Stimulated activated memory B cell treated with anti-CD40 and anti-IgM and Interleukin-4, amounts not matched to agents 10 μg/mL and 1 μg/mL and 100 μg/mL, for 72 hours (primary cell): ENCODE data around the gene NUDT15.
"Not testable (repeated sequence)": the region's sequence is repeated elsewhere in the genome, so short reads cannot be mapped to it uniquely, and the experiment has no call there.

Source experiments
- ATAC-seq: fragments of 150-1000 bp; cut with Tn5 transposase; 2 replicates; pipeline ENCODE4 v1.10.0; 2021
- H3K27ac Mint-ChIP-seq: one replicate; pipeline ENCODE4 v1.8.0; 2022; ENCODE audit warnings: mild to moderate bottlenecking, mixed read lengths
- H3K27me3 Mint-ChIP-seq: one replicate; pipeline ENCODE4 v1.8.0; 2022; ENCODE audit warnings: mixed read lengths
- H3K36me3 Mint-ChIP-seq: one replicate; pipeline ENCODE4 v1.8.0; 2022; ENCODE audit warnings: mixed read lengths
- H3K4me1 Mint-ChIP-seq: one replicate; pipeline ENCODE4 v1.8.0; 2022; ENCODE audit warnings: mixed read lengths
- H3K4me3 Mint-ChIP-seq: one replicate; pipeline ENCODE4 v1.8.0; 2022; ENCODE audit warnings: mild to moderate bottlenecking, moderate library complexity, mixed read lengths
- H3K9me3 Mint-ChIP-seq: one replicate; pipeline ENCODE4 v1.8.0; 2022; ENCODE audit warnings: mixed read lengths

Gene NUDT15

GRCh38 chr13:48037346-48038173, at the start of gene NUDT15:
NUDT15 (plus strand) TSS chr13:48037726; CDS start chr13:48037747, 21 bp downstream.
- H3K4me3 Mint-ChIP-seq = peak within 1 kb of the TSS; percentile 88
- peaks cover 19% of the 10 kb centered on the region for H3K36me3 Mint-ChIP-seq
- H3K4me1 Mint-ChIP-seq = peaks cover 24% of the 10 kb centered on the region
- H3K9me3 Mint-ChIP-seq = no peaks in the 10 kb centered on the region
- H3K27me3 Mint-ChIP-seq = no peaks in the 10 kb centered on the region
- H3K27ac Mint-ChIP-seq = peak within 1 kb of the TSS; percentile 98
- peak; percentile 97 for ATAC-seq

GRCh38 chr13:47990427-47990826, 47.1 kb upstream of the NUDT15 start:
- peaks cover 69% of the 10 kb centered on the region for H3K36me3 Mint-ChIP-seq
- no peak overlapping the region for H3K27ac Mint-ChIP-seq
- no peak overlapping the region for H3K4me3 Mint-ChIP-seq
- no peaks in the 10 kb centered on the region for H3K9me3 Mint-ChIP-seq
- peaks cover 9% of the 10 kb centered on the region for H3K4me1 Mint-ChIP-seq
- H3K27me3 Mint-ChIP-seq = no peaks in the 10 kb centered on the region
- ATAC-seq = no peak

- no peak overlapping the region for H3K27ac Mint-ChIP-seq
- peaks cover 63% of the 10 kb centered on the region for H3K36me3 Mint-ChIP-seq
- peaks cover 9% of the 10 kb centered on the region for H3K4me1 Mint-ChIP-seq
- no peaks in the 10 kb centered on the region for H3K27me3 Mint-ChIP-seq
- ATAC-seq = no peak
- no peak overlapping the region for H3K4me3 Mint-ChIP-seq
- no peaks in the 10 kb centered on the region for H3K9me3 Mint-ChIP-seq
These were observed 46.5 kb upstream of the NUDT15 start for GRCh38 chr13:47990920-47991466.

- H3K4me3 Mint-ChIP-seq = no peak overlapping the region
- no peak for ATAC-seq
- no peaks in the 10 kb centered on the region for H3K9me3 Mint-ChIP-seq
- no peak overlapping the region for H3K27ac Mint-ChIP-seq
- peaks cover 9% of the 10 kb centered on the region for H3K4me1 Mint-ChIP-seq
- peaks cover 55% of the 10 kb centered on the region for H3K36me3 Mint-ChIP-seq
- no peaks in the 10 kb centered on the region for H3K27me3 Mint-ChIP-seq
These were observed 45.7 kb upstream of the NUDT15 start for GRCh38 chr13:47991859-47992258.

GRCh38 chr13:47997384-47997783, 40.1 kb upstream of the NUDT15 start:
- Mint-ChIP-seq H3K4me1 (peaks cover 38% of the 10 kb centered on the region), H3K9me3 (no peaks in the 10 kb centered on the region), H3K4me3 (no peak overlapping the region), H3K27me3 (no peaks in the 10 kb centered on the region), H3K36me3 (peaks cover 26% of the 10 kb centered on the region), H3K27ac (peak overlapping the region; percentile 12)
- no peak for ATAC-seq

- H3K27me3 Mint-ChIP-seq = no peaks in the 10 kb centered on the region
- H3K27ac Mint-ChIP-seq = peak overlapping the region; percentile 91
- ATAC-seq = no peak
- H3K36me3 Mint-ChIP-seq = peaks cover 8% of the 10 kb centered on the region
- H3K4me1 Mint-ChIP-seq = peaks cover 38% of the 10 kb centered on the region
- peak overlapping the region; percentile 97 for H3K4me3 Mint-ChIP-seq
- no peaks in the 10 kb centered on the region for H3K9me3 Mint-ChIP-seq
These were observed 37.6 kb upstream of the NUDT15 start for GRCh38 chr13:47999973-48000372.

- Mint-ChIP-seq H3K27ac (peak overlapping the region; percentile 91), H3K4me3 (peak overlapping the region; percentile 97), H3K36me3 (peaks cover 8% of the 10 kb centered on the region), H3K27me3 (no peaks in the 10 kb centered on the region), H3K9me3 (no peaks in the 10 kb centered on the region), H3K4me1 (peaks cover 38% of the 10 kb centered on the region)
- ATAC-seq = peak; percentile 66
These were observed 36.9 kb upstream of the NUDT15 start for GRCh38 chr13:48000559-48001113.

- no peaks in the 10 kb centered on the region for H3K9me3 Mint-ChIP-seq
- H3K36me3 Mint-ChIP-seq = peaks cover 8% of the 10 kb centered on the region
- H3K4me3 Mint-ChIP-seq = peak within 1 kb of the TSS; percentile 97
These were observed 36.2 kb upstream of the NUDT15 start, which contains the start of gene SUCLA2 for GRCh38 chr13:48001114-48001881. SUCLA2 (minus strand) TSS chr13:48001273; CDS start chr13:48001269, 4 bp downstream.

GRCh38 chr13:48001999-48002398, 35.5 kb upstream of the NUDT15 start:
- Mint-ChIP-seq H3K27ac (peak overlapping the region; percentile 91), H3K4me1 (peaks cover 37% of the 10 kb centered on the region), H3K4me3 (peak overlapping the region; percentile 97)
- H3K27me3 Mint-ChIP-seq, H3K36me3 Mint-ChIP-seq, H3K9me3 Mint-ChIP-seq, ATAC-seq: not testable (repeated sequence)

More at GRCh38 chr13:48001114-48001881, 36.2 kb upstream of the NUDT15 start, which contains the start of gene SUCLA2:
- H3K27ac Mint-ChIP-seq = peak within 1 kb of the TSS; percentile 91
- H3K27me3 Mint-ChIP-seq = no peaks in the 10 kb centered on the region
- peak; percentile 100 for ATAC-seq
- peaks cover 38% of the 10 kb centered on the region for H3K4me1 Mint-ChIP-seq

GRCh38 chr13:48004201-48004600, 33.3 kb upstream of the NUDT15 start:
- Mint-ChIP-seq H3K36me3 (peaks cover 7% of the 10 kb centered on the region), H3K27me3 (no peaks in the 10 kb centered on the region), H3K9me3 (no peaks in the 10 kb centered on the region), H3K4me1 (peaks cover 27% of the 10 kb centered on the region), H3K27ac (no peak overlapping the region), H3K4me3 (no peak overlapping the region)
- ATAC-seq = no peak

GRCh38 chr13:48006396-48006795, 31.1 kb upstream of the NUDT15 start:
- Mint-ChIP-seq H3K27me3 (no peaks in the 10 kb centered on the region), H3K4me1 (peaks cover 7% of the 10 kb centered on the region), H3K9me3 (no peaks in the 10 kb centered on the region), H3K36me3 (peaks cover 22% of the 10 kb centered on the region), H3K4me3 (no peak overlapping the region), H3K27ac (no peak overlapping the region)
- no peak for ATAC-seq

GRCh38 chr13:48009284-48009683, 28.2 kb upstream of the NUDT15 start:
- no peak for ATAC-seq
- Mint-ChIP-seq H3K4me3 (no peak overlapping the region), H3K27me3 (no peaks in the 10 kb centered on the region), H3K36me3 (peaks cover 35% of the 10 kb centered on the region), H3K27ac (no peak overlapping the region), H3K4me1 (no peaks in the 10 kb centered on the region), H3K9me3 (no peaks in the 10 kb centered on the region)

GRCh38 chr13:48010698-48011097, 26.8 kb upstream of the NUDT15 start:
- Mint-ChIP-seq H3K36me3 (peaks cover 35% of the 10 kb centered on the region), H3K27me3 (no peaks in the 10 kb centered on the region), H3K9me3 (no peaks in the 10 kb centered on the region), H3K27ac (no peak overlapping the region), H3K4me1 (no peaks in the 10 kb centered on the region), H3K4me3 (no peak overlapping the region)
- no peak for ATAC-seq

GRCh38 chr13:48012668-48013067, 24.9 kb upstream of the NUDT15 start:
- H3K36me3 Mint-ChIP-seq = peaks cover 35% of the 10 kb centered on the region
- H3K4me3 Mint-ChIP-seq = no peak overlapping the region
- no peak overlapping the region for H3K27ac Mint-ChIP-seq
- H3K9me3 Mint-ChIP-seq = no peaks in the 10 kb centered on the region
- no peak for ATAC-seq
- H3K27me3 Mint-ChIP-seq = no peaks in the 10 kb centered on the region
- H3K4me1 Mint-ChIP-seq = no peaks in the 10 kb centered on the region

- ATAC-seq = no peak
- Mint-ChIP-seq H3K4me3 (no peak overlapping the region), H3K36me3 (peaks cover 27% of the 10 kb centered on the region), H3K4me1 (no peaks in the 10 kb centered on the region), H3K27ac (no peak overlapping the region), H3K9me3 (no peaks in the 10 kb centered on the region), H3K27me3 (no peaks in the 10 kb centered on the region)
These were observed 23.2 kb upstream of the NUDT15 start for GRCh38 chr13:48014359-48014758.
